Suprapubic skin (tissue), 4 donors: Measurements from ENCODE around the gene EMX1. TPM values are rescaled to one million over a fixed set of nuclear protein-coding genes. Genes with fewer than 3 reads are reported as not detected.

ENCODE experiments used
- DNase-seq, 2 donors: peaks; one replicate each; pipeline ENCODE4 v3.0.0-alpha.2; 2019; ENCODE audit warnings: low spot score in 2 of 2
- H3K27ac ChIP-seq: fragments of 200-600 bp; sonication (generic); one replicate; pipeline ENCODE4 v1.5.1; 2019
- H3K27me3 ChIP-seq: fragments of 200-600 bp; sonication (generic); one replicate; pipeline ENCODE4 v1.5.1; 2019
- H3K36me3 ChIP-seq: fragments of 200-600 bp; sonication (generic); one replicate; pipeline ENCODE4 v1.5.1; 2019
- H3K4me1 ChIP-seq: fragments of 200-600 bp; sonication (generic); one replicate; pipeline ENCODE4 v1.5.1; 2019
- H3K4me3 ChIP-seq: fragments of 200-600 bp; sonication (generic); one replicate; pipeline ENCODE4 v1.5.1; 2019; ENCODE audit warnings: mild to moderate bottlenecking
- H3K9me3 ChIP-seq: fragments of 200-600 bp; sonication (generic); one replicate; pipeline ENCODE4 v1.5.1; 2019
- CTCF ChIP-seq, 2 donors: fragments of 200-600 bp in 1 of 2; fragments of 450-650 bp in 1 of 2; sonication (generic) in 1 of 2; IDR thresholded peaks; one replicate each; pipeline ENCODE4 v1.5.1; 2016 to 2019; ENCODE audit warnings: antibody characterized with exemption in 2 of 2, mild to moderate bottlenecking in 1 of 2, moderate library complexity in 1 of 2
- EP300 ChIP-seq: sonication (generic); formaldehyde crosslinking; IDR thresholded peaks from one replicate; pipeline ENCODE4 v1.6.1; 2017; ENCODE audit warnings: antibody characterized with exemption
- POLR2A ChIP-seq, 2 donors: fragments of 450-650 bp; IDR thresholded peaks; one replicate each; pipeline ENCODE4 v1.6.1; 2017; ENCODE audit warnings: antibody characterized with exemption in 2 of 2, mild to moderate bottlenecking in 2 of 2, moderate library complexity in 2 of 2
- POLR2AphosphoS5 ChIP-seq, 3 donors: sonication (generic); formaldehyde crosslinking; IDR thresholded peaks; one replicate each; pipeline ENCODE4 v1.6.1; 2017; ENCODE audit warnings: antibody characterized with exemption in 3 of 3
- WGBS: methylation state at CpG from one replicate; pipeline ENCODE4 v1.1.5; 2018; 5-methylcytosine and 5-hydroxymethylcytosine counted together
- total RNA-seq, 4 donors: library from RNA; depleted of rRNA; stranded (reverse); fragments of >200 nt; gene quantifications; one replicate each; pipeline ENCODE4 v1.1.0, GENCODE V29; 2016

EMX1 gene
- total RNA-seq, 4 donors from 2014 or later = not detected

GRCh38 chr2:72937356-72937669 is 20.0 kb downstream of the EMX1 start:
- TF ChIP-seq EP300 (no peak), POLR2A (IDR thresholded peaks at IDR 0.05) (no peak), POLR2AphosphoS5 (IDR thresholded peaks at IDR 0.05) (no peak), CTCF (IDR thresholded peaks at IDR 0.05) (no peak)

GRCh38 chr2:72938455-72938854 is 21.1 kb downstream of the EMX1 start:
- Histone ChIP-seq H3K4me3 (no peak overlapping the region), H3K36me3 (peaks cover under 1% of the 10 kb centered on the region), H3K4me1 (peaks cover 15% of the 10 kb centered on the region), H3K9me3 (no peaks in the 10 kb centered on the region), H3K27ac (no peak overlapping the region), H3K27me3 (peaks cover 4% of the 10 kb centered on the region)
- DNase-seq = no peak
- WGBS = 92% methylated on average over 5 of the region's 5 CpGs
- no peak for TF ChIP-seq CTCF (IDR thresholded peaks at IDR 0.05)
- TF ChIP-seq EP300 = no peak
- no peak for TF ChIP-seq POLR2AphosphoS5 (IDR thresholded peaks at IDR 0.05)
- no peak for TF ChIP-seq POLR2A (IDR thresholded peaks at IDR 0.05)

More at GRCh38 chr2:72937356-72937669, 20.0 kb downstream of the EMX1 start:
- H3K36me3 ChIP-seq = no peaks in the 10 kb centered on the region
- 33% methylated on average over 3 of the region's 15 CpGs for WGBS
- H3K27ac ChIP-seq = no peak overlapping the region
- DNase-seq = no peak
- H3K27me3 ChIP-seq = peaks cover 4% of the 10 kb centered on the region
- no peaks in the 10 kb centered on the region for H3K9me3 ChIP-seq
- no peak overlapping the region for H3K4me3 ChIP-seq
- peaks cover 15% of the 10 kb centered on the region for H3K4me1 ChIP-seq

GRCh38 chr2:72940361-72940760 is 23.0 kb downstream of the EMX1 start:
- DNase-seq = no peak
- Histone ChIP-seq H3K4me3 (no peak overlapping the region), H3K27ac (no peak overlapping the region), H3K9me3 (no peaks in the 10 kb centered on the region), H3K4me1 (peaks cover 15% of the 10 kb centered on the region), H3K36me3 (peaks cover 6% of the 10 kb centered on the region), H3K27me3 (no peaks in the 10 kb centered on the region)
- no peak for TF ChIP-seq POLR2A (IDR thresholded peaks at IDR 0.05)
- no peak for TF ChIP-seq CTCF (IDR thresholded peaks at IDR 0.05)
- no peak for TF ChIP-seq POLR2AphosphoS5 (IDR thresholded peaks at IDR 0.05)
- no peak for TF ChIP-seq EP300
- 92% methylated on average over 6 of the region's 6 CpGs for WGBS

- DNase-seq = no peak
- 77% methylated on average over 6 of the region's 6 CpGs for WGBS
- TF ChIP-seq POLR2AphosphoS5 (IDR thresholded peaks at IDR 0.05) = no peak
- TF ChIP-seq POLR2A (IDR thresholded peaks at IDR 0.05) = no peak
- TF ChIP-seq CTCF (IDR thresholded peaks at IDR 0.05) = no peak
- no peak for TF ChIP-seq EP300
- Histone ChIP-seq H3K9me3 (no peaks in the 10 kb centered on the region), H3K4me1 (peaks cover 15% of the 10 kb centered on the region), H3K36me3 (peaks cover 6% of the 10 kb centered on the region), H3K4me3 (no peak overlapping the region), H3K27ac (no peak overlapping the region), H3K27me3 (no peaks in the 10 kb centered on the region)
Measured at GRCh38 chr2:72940786-72941185, 23.5 kb downstream of the EMX1 start.

GRCh38 chr2:72942293-72942692 is 25.0 kb downstream of the EMX1 start:
- Histone ChIP-seq H3K27me3 (no peaks in the 10 kb centered on the region), H3K4me1 (peaks cover 7% of the 10 kb centered on the region), H3K4me3 (no peak overlapping the region), H3K27ac (no peak overlapping the region), H3K9me3 (no peaks in the 10 kb centered on the region), H3K36me3 (peaks cover 6% of the 10 kb centered on the region)
- no peak for DNase-seq
- 93% methylated on average over 8 of the region's 8 CpGs for WGBS
- TF ChIP-seq POLR2A (IDR thresholded peaks at IDR 0.05) = no peak
- TF ChIP-seq CTCF (IDR thresholded peaks at IDR 0.05) = no peak
- TF ChIP-seq EP300 = no peak
- TF ChIP-seq POLR2AphosphoS5 (IDR thresholded peaks at IDR 0.05) = no peak
